HTR-8/SVneo (cell line): ENCODE results near the gene DAZAP1.
"Not testable (repeated sequence)": the region's sequence is repeated elsewhere in the genome, so short reads cannot be mapped to it uniquely, and the experiment has no call there.

Experiments used
- DNase-seq: peaks from one replicate; pipeline ENCODE4 v3.0.0; 2011; ENCODE audit warnings: low spot score, mixed read lengths; ENCODE audit not compliant: insufficient read length
- FAIRE-seq: peaks from 2 replicates; lab custom pipeline; 2011; peaks lifted over from hg19 to GRCh38; lab: Jason Lieb, UNC

DAZAP1 gene

DNA sequence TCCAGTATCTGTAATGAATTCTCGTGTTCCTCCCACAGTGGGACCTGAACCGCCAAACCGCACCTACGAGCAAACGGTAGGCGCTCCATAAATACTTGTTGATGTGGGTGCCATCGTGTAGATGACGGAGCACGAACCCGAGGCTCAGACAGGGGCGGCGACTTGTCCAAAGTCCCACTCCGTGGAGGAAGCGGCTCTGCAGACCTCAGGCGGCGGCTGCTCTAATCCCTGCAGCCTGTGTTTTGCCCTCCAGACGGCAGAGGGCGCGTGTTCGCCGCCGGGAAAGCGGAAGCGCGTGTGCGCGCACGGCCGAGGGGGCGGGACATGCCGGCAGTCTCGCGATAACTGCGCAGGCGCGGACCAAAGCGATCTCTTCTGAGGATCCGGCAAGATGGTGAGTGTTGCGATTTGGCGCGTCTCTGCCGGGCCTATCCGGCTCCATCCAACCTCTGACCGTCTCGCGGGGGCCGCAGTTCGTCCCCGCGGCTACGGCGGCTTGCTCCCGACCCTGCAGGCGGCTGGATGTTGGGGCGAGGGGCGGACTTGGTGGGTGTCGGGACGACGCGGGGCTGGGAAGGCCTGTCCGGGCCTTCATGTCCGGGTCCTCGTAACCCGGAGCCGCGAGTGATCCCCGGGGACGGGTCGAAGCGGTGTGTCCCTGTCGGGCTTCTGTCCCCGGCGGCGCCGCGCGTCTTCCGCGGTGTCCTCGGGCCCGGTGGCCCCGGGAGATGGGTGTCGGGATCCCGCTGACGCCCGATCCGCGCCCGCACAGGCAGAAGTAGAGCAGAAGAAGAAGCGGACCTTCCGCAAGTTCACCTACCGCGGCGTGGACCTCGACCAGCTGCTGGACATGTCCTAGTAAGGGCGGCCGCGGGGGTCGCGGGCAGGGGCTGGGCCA is 30.9 kb downstream of the DAZAP1 start, which contains the start of gene RPS15:
Gene RPS15, plus strand, starts transcription at position 362 of the 898 bp plus-strand sequence. Its CDS starts 30 bp downstream, at position 392.
- FAIRE-seq (peak; percentile 88), DNase-seq (peak; percentile 84)

DNA sequence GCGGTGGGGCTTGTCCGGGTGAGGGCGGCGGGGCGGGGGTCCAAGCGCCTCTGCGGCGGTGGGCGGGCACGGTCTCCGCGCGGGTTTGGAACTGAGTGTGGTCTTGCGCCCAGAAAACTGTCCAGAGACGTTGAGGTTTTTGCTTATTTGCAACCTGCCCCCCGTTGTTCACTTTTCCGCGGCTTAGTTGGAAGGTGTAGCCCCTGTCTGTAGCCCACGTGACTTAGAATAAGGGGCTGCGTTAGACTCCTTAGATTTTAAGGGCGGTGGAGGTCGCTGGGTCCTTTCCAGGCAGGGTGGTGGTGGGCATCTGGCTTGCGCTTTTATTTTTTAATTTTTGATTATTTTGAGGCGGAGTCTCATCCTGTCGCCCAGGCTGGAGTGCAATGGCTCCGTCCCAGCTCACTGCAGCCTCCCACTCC is 31.6 kb downstream of the DAZAP1 start:
- no peak for DNase-seq
- no peak for FAIRE-seq

DNA sequence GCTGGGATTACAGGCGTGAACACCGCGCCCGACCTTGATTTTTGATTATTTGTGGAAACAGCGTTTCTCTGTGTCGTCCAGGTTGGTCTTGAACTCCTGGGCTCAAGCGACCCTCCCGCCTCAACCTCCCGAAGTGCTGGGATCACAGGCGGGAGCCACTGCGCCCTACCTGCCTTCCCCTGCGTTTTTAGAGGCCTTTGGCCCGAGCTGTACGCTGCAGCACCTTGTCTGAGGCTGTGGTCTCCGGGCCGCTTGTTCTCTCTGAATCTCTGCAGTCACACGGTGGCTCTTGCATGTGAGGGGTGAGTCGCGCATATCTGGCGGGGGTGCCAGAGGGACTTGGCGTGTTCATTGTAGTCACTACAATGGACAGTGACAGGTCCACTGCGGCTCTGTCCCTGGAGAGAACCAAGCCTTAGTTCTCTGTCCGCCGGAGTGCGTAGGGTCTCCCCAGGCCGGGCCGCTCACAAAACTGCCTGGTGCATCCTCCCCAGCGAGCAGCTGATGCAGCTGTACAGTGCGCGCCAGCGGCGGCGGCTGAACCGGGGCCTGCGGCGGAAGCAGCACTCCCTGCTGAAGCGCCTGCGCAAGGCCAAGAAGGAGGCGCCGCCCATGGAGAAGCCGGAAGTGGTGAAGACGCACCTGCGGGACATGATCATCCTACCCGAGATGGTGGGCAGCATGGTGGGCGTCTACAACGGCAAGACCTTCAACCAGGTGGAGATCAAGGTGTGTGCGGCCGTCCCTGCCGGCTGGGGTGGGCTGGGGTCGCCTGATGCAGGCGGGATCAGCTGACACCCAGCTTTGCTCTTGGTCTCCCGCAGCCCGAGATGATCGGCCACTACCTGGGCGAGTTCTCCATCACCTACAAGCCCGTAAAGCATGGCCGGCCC is 32.4 kb downstream of the DAZAP1 start:
- not testable (repeated sequence) for DNase-seq, FAIRE-seq

DNA sequence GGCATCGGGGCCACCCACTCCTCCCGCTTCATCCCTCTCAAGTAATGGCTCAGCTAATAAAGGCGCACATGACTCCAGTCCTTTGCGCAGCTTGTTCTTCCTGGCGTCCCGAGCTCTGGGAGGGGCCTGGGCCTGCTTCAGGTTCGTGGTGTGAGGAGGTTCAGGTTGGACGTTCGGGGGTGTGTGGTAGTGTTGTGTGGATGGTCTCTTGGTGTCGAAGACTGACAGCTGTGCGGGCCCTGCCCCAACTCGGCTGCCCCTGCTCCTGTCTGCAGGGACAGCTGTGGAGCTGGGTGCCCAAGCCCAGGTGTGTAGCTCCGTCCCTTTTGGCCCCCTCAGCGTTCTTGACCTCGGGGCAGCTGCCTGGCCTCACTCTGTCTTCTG is 33.0 kb downstream of the DAZAP1 start:
- DNase-seq (no peak), FAIRE-seq (no peak)

DNA sequence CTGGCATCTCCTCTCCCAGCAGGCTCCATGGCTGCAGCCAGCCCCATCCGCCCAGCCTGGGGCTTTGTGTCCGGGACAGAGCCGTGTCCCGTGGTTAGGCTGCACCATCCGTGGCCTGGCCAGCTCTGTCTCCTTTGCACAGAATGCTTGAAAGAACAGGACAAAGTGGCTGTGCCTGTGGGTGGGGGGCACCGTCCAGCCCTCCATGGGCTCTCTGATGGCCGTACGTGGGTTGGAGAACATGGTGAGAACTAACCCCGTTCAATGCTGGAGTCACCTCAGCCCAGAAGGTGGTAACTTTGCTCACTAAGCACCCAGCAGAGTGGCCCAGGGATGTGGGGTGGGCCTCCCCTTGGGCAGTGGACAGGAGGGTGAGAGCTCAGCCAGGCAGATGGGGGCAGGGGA is 33.6 kb downstream of the DAZAP1 start:
- no peak for FAIRE-seq

DNA sequence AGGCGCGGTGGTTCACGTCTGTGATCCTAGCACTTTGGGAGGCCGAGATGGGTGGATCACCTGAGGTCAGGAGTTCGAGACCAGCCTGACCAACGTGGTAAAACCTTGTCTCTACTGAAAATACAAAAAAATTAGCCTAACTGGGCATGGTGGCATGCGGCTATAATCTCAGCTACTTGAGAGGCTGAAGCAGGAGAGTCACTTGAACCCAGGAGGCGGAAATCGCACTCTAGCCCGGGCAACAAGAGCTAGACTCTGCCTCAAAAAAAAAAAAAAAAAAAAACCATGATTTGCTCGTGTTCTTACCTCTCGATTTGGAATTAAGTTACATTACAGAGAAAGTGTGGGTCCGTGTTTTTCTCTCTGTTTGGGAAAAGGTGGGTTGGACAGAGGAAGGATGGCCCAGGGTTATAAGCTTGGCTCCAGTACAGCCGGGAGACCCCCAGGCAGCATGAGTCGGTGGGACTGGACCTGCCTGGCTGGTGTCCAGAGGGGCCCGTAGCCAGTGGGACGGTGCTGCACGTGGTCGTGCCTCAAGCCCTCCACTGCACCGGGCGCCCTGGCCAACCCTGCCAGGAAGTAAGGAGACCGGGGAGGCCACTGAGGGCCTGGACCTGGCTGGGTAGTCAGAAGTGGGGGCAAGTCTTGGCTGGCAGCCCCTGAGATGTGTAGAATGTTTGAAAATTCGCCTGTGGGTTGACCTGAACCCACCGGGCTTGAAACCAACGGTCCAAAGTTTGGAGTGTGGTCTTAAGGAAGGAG is 34.5 kb downstream of the DAZAP1 start:
- FAIRE-seq: no peak
- DNase-seq: no peak

More for the DNA sequence above, 33.6 kb downstream of the DAZAP1 start:
- DNase-seq: no peak

DNA sequence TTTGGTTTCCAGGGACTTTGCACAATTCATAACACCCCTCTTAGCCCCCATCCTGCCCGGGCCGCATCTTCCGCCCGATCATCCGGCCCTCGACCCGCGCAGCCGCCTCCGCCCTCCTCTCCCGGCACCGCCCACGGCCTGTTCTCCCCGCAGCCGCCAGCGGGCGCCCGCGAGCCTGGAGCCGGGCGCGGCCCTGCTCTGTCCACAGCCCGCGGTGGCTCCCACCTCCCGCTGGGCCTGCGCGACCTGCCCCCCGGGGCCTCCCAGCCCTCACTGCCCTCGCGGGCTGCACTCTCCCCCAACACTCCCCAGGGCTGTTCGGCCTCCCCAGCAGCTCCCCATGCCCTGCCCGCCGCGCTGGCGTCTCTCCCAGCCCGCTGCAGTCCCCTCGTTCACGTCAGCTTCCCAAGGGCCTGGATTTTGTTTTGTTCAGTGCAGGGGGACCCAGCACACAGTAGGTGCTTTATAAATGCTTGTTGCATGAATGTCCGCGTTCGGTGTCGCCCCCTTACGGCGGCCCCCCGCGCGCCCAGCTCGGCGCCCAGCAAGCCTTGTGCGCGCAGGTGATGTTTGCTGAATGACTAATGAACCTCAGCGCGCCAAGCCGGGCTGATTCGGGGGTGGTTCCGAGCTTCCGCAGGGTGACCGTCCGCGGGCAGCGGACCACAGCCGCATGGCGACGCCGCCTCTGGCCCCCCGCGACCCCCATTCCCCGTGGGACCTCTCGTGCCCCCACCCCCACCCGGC is 38.0 kb downstream of the DAZAP1 start:
- peak; percentile 67 for FAIRE-seq
- DNase-seq: peak; percentile 81

DNA sequence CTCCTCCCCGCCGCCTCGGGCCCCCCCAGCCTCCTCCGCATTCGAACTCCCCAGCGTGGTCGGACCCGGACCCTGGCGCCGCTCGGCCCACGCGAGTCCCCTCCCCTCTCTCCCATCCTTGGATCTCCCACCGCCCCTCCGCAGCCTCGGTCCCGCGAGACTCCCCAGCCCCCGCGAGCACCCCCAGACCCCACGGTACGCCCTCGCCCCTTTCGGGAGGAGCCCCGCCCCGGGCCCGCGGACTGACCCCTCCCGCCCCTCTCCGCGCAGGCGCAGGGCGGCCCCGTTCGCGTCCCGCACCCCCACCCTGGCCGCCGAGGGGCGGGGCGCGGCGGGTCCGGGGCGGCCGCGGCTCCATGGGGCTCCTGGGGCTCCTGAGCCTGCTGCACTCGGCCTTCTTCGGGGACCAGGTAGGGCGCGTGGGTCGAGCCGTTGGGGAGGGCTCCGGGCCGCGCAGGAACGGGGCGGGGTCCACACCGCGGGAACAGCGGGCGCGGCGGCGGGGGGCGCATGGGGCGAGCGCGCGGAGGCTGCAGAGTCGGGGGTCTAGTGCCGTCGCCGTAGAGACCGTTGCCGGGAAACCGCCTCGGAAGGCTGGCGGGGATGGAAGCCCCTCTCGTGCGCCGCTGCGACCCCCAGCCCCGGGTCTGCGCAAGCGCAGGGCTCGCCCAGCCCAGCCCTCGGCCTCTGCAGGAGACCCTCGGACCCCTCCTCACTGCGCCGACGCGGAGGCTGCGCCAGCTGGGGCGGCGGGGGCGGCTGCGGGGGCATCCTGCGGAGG is 38.7 kb downstream of the DAZAP1 start:
- FAIRE-seq (peak; percentile 51), DNase-seq (peak; percentile 86)

DNA sequence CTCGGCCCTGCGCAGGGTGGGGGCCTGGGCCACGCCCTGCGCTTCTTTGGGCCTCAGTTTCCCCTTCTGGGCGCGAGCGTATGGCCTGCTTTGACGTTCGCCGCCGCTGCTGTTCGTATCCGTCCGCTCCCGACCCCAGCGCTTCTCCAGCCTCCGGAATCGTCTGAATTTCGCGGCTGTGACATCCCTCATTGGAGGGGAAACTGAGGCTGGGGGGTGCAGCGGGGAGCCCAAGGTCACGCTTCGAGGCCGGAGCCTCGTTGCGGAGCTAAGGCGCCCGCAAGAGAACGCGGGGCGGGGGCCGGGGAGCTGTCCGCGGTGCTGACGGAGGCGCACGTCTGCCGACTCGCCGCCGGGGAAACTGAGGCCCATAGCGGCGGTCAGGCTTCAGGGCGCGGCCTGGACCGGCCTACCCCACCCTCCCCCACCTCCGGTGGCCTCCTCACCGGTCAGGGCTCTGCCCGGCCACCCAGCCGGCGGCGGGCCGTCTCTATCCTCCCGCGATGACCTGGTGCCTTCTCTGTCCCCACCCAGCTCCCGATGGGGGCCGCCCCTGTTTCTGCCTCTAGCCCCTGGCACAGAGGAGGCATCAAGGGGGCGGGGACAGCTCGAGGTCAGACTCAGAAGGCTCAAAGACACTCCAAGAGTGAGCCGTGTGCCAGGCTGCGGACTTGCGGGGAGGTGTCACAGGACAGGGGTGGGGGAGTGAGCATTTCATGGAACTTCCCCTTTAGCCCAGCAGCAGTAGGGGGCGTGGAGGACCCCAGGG is 39.5 kb downstream of the DAZAP1 start:
- DNase-seq: no peak
- no peak for FAIRE-seq

DNA sequence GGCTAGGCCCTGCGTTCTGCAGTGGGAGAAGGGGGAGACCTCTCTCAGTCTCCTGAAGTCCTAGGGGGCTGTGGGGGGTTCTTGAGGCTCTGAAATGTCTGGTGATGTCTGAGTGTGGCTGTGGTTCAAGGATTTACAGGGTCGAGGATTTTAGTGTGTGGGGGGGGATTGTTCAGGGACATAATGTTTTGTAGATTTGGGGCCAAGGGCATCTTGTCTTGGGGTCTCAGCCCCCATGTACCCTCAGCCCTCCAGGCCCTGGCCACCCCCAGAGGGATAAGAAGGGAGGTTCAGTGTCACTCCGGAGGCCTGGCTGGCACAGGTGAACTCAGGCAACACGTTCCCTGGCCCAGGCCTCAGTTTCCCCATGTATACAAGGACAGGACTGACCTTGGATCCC is 40.1 kb downstream of the DAZAP1 start:
- no peak for FAIRE-seq
- DNase-seq: no peak

DNA sequence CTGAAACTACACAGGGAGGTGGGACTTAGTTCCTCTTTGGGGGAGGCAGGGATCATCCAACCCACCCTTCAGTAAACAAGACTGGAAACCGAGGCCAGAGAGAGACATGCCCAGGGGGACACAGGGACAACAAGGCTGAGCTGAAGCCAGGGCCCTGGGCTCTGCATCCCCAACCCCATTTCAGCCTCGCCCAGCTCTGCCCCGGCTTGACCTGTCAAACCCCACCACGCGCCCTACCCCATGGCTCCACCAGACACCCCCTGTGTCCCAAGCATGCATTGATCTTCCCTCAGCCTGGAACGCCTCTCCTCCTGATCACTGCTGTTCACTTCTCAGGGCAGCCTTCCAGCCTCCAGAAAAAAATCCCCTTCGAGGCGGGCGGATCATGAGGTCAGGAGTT is 40.6 kb downstream of the DAZAP1 start:
- no peak for FAIRE-seq
- DNase-seq: no peak

DNA sequence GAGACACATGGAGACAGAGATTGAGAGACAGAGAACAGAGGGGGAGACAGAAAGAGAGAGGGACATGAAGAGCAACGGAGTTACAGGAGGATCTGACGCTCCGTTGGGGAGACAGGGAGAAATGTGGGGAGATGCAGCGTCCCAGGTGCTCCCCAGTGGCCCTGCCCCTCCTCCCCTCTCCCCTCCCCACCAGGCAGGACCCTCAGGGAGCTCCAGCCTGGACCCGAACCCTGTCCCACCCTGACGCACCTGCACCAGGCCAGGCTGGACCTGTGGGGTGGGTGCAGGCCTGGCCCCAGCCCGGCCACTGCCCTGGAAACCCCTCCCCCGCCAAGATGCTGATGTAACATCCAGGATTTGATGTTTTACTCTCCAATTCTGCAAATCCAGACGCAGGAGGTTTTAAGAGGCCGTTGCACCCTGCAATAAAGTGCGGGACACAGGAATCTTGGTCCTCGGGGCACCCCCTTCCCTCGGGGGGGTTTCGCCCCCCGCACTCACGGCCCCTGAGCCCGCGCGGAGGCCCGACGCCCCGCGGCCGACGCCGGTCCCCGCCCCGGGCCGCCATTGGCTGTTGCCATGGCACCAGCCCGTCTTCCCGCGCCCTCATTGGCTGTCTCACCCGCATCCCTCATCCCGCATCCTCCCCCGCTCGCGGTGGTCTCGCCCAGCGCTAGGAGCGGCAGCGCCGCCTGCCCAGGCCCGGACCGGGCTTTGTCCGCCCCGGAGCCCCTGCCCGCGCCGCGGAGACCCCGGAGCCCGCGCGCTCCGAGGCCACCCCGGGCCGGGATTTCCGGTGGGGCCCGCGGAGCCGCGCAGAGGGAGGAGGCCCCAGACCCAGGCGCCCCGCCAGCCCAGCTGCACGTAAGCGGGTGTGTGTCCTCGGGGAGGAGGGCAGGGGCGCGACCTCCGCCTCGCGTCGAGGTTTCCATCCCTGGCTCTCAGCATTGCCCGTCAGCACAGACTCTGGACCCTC is 42.4 kb downstream of the DAZAP1 start, which contains the start of gene APC2:
Gene APC2, plus strand, starts transcription at position 655 of the 976 bp plus-strand sequence. CDS start 2,881 bp downstream, outside the sequence.
- FAIRE-seq: no peak
- no peak for DNase-seq

DNA sequence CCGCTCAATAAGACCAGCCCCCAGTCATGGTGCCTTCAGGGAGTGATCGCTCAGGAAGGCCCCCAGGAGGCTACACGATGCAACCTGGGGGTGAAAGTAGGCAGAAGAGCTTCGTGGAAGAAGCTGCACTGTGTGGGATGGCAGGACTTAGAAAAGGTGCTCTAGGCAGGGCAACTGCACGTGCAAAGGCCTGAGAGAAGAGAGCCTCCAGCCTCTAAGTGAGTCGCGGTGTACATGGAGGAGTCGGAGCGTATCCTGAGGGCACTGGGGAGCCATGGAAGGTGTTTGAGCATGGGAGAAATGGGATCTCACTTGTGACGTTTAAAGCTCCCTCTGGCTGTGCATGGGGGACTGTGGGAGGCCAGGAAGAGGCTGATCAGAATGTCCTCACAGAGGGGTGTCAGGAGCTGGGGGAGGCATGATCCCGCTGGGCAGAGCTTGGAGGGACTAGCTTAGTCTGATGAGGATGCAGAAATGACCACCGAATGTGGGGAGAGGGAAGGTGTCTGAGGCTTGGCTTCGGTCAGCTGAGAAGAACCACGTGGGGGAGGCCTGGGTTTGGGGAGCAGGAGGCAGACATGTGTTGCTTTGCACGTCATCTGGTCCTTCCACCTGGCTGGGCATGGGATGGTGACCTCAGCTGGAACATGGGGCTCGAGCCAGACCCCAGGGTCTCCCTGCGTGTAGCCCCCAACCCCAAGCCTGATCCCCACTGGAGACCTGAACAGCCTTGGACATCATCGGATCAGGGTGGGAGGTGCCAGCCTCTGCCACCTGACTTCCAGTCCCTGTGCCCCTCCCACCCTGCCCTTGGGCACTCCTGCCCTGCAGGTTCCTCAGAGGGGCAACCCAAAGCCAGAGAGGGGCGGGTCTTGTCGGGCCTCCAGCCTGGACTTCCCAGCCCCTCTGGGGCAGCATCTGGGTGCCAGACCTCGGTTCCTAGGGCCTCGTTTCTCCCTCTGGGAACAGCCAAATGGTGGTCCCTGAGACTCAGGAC is 43.6 kb downstream of the DAZAP1 start:
- DNase-seq (no peak), FAIRE-seq (no peak)

DNA sequence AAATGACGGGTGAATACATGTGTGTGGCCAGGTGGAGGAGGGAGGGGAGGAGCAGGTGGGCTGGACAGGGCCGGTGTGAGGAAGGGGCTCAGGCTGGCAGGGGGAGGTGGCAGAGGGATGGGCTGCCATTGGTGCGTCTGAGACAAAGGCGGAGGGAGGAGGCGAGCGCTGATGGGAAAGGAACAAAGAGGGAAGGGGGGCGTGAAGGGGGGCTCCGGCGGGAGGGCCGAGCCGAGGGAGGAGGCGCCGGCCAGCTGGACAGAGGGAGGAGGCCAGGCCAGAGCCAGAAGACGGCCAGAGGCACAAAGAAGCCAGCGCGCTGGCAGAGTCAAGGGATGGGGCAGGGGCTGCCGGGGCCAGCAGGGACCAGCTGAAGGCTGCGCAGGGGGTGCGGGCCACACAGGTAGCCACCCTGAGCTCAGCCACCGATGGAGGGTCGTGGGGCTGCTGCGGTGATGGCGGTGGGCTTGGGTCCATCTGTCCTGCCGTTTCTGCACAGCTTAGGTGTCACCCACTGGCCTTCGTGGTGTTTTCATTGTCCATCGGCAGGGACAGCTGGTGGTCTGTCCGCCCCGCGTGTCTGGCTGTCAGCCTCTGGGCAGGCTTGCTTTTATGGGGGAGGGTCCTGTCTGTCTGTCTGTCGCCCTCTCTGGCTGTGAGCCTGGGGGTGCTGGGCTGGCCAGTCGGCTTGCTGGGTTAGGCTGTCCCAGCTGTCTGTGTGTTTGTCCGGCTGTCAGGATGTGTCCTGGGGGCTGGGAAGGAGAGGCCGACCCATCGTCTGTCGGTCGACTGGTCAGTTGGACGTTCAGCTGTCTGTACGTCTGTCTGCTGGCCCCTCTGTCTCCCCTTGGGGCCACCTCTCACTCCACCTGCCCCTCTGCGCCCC is 44.8 kb downstream of the DAZAP1 start:
- FAIRE-seq: no peak
- DNase-seq: no peak
